ENCODE data around the gene BSG. TPM values are rescaled to one million over a fixed set of nuclear protein-coding genes. Genes with fewer than 3 reads are reported as not detected.

Gene BSG
- total and polyA plus RNA-seq, 10 of the 15 experiments (the other 5 are each of a cell fraction or from before 2014, with no cell fraction given): 2.8 to 297 (median 199) TPM

- Histone ChIP-seq H3K4me1 (ENCODE audit: control insufficient read depth, insufficient read depth, low read length) (no peaks in the 10 kb centered on the region), H3K9ac (ENCODE audit: control insufficient read depth, insufficient read depth, low read length) (no peak overlapping the region), H3K79me2 (ENCODE audit: control insufficient read depth, insufficient read depth, low read length) (no peaks in the 10 kb centered on the region), H2AFZ (ENCODE audit: control insufficient read depth, low read depth, low read length) (no peak overlapping the region), H3K27me3 (replicated peaks in 1 of 2; ENCODE audit: control insufficient read depth in 2 of 2, insufficient read depth in 2 of 2, low read length in 1 of 2) (peaks cover 4 to 9% of the 10 kb centered on the region in 2 experiments), H3K9me3 (replicated peaks; ENCODE audit: control insufficient read depth, insufficient read depth, low read length) (no peaks in the 10 kb centered on the region), H3K36me3 (ENCODE audit: control insufficient read depth in 2 of 2, insufficient read depth in 2 of 2, low read length in 1 of 2) (no peaks in the 10 kb centered on the region), H4K20me1 (ENCODE audit: control insufficient read depth, insufficient read depth) (no peaks in the 10 kb centered on the region), H3K4me3 (no peak overlapping the region), H3K4me2 (ENCODE audit: control insufficient read depth, insufficient read depth) (no peak overlapping the region), H3K27ac (ENCODE audit: control insufficient read depth, insufficient read depth) (no peak overlapping the region)
- DNase-seq (ENCODE audit: low read depth, low spot score) (no peak), ATAC-seq (no peak), FAIRE-seq (no peak)
- no TSS peak for BruUV-seq (replicated peaks)
- ChIA-PET POLR2A (no interaction called here), SMC1A (ENCODE audit: uncharacterized antibody, unreplicated experiment) (no interaction called here), RAD21 (ENCODE audit: unreplicated experiment) (no interaction called here), CTCF (no interaction called here)
- intact Hi-C loops (cut with micrococcal nuclease; ENCODE audit: unreplicated experiment): no loop called here
- no peak for TF ChIP-seq CBX5 (IDR thresholded peaks at IDR 0.05; ENCODE audit: low read depth)
- no peak for TF ChIP-seq ATF7 (IDR thresholded peaks at IDR 0.05; ENCODE audit: low read depth)
- no peak for TF ChIP-seq IRF3 (IDR thresholded peaks at IDR 0.05)
- TF ChIP-seq ZNF622 (IDR thresholded peaks at IDR 0.05): no peak
- TF ChIP-seq ZNF217 (IDR thresholded peaks at IDR 0.05): no peak
- TF ChIP-seq KAT2A (conservative IDR thresholded peaks at IDR 0.05; ENCODE audit: control insufficient read depth, low read depth, low read length): no peak
- no peak for TF ChIP-seq GATAD2B (conservative IDR thresholded peaks at IDR 0.05; ENCODE audit: low read depth)
- no peak for TF ChIP-seq SREBF2 (IDR thresholded peaks at IDR 0.05; ENCODE audit: low read length)
- TF ChIP-seq CUX1 (IDR thresholded peaks at IDR 0.05; ENCODE audit: insufficient replicate concordance, low read depth, low read length): no peak
- no peak for TF ChIP-seq HDGF (IDR thresholded peaks at IDR 0.05)
- TF ChIP-seq CBX3 (IDR thresholded peaks at IDR 0.05; ENCODE audit: borderline replicate concordance, low read depth): no peak
- no peak for TF ChIP-seq SUPT20H (IDR thresholded peaks at IDR 0.05; ENCODE audit: borderline replicate concordance, control insufficient read depth, low read depth, low read length)
- no peak for TF ChIP-seq E2F8 (IDR thresholded peaks at IDR 0.05; ENCODE audit: low read depth, partially characterized antibody)
- no peak for TF ChIP-seq FOXK2 (IDR thresholded peaks at IDR 0.05)
- TF ChIP-seq KLF5 (IDR thresholded peaks at IDR 0.05; ENCODE audit: partially characterized antibody): no peak
- no peak for TF ChIP-seq RFX5 (IDR thresholded peaks at IDR 0.05; ENCODE audit: low read depth, low read length)
- 19% methylated on average over 24 of the region's 41 CpGs for WGBS (ENCODE audit: insufficient coverage, insufficient replicate concordance, low lambda C conversion rate, missing lambda C conversion rate)
- in situ Hi-C loops (cut with MboI): no loop called here
These were observed 18.3 kb downstream of the BSG start for GRCh38 chr19:590750-591098.
